Embryonic facial prominence (tissue), 1 donor: Measurements from ENCODE around the gene FBXL20.
"Not testable (repeated sequence)": the region's sequence is repeated elsewhere in the genome, so short reads cannot be mapped to it uniquely, and the experiment has no call there.

Experiments
- DNase-seq: peaks from one replicate; pipeline ENCODE4 v3.0.0-alpha.2; 2016; ENCODE audit errors: extremely low spot score

The FBXL20 gene

GRCh38 chr17:39250076-39250475, 151.3 kb downstream of the FBXL20 start:
- DNase-seq: not testable (repeated sequence)

- DNase-seq: no peak
These were observed 155.2 kb downstream of the FBXL20 start for GRCh38 chr17:39246274-39246673.

- peak; percentile 54 for DNase-seq
These were observed 156.5 kb downstream of the FBXL20 start for GRCh38 chr17:39244600-39245570.

- DNase-seq: no peak
These were observed 157.3 kb downstream of the FBXL20 start for GRCh38 chr17:39244016-39244599.

- DNase-seq: no peak
These were observed 158.3 kb downstream of the FBXL20 start for GRCh38 chr17:39243155-39243554.

GRCh38 chr17:39240631-39241030, 160.8 kb downstream of the FBXL20 start:
- DNase-seq: no peak

- DNase-seq: no peak
These were observed 161.6 kb downstream of the FBXL20 start for GRCh38 chr17:39239640-39240314.

- no peak for DNase-seq
These were observed 163.0 kb downstream of the FBXL20 start for GRCh38 chr17:39238311-39238972.

- no peak for DNase-seq
These were observed 163.8 kb downstream of the FBXL20 start for GRCh38 chr17:39237586-39237985.

- no peak for DNase-seq
These were observed 164.4 kb downstream of the FBXL20 start for GRCh38 chr17:39236981-39237441.

GRCh38 chr17:39236450-39236927, 164.9 kb downstream of the FBXL20 start:
- DNase-seq: no peak

- peak; percentile 46 for DNase-seq
These were observed 165.6 kb downstream of the FBXL20 start for GRCh38 chr17:39235555-39236449.

GRCh38 chr17:39231591-39232551, 169.6 kb downstream of the FBXL20 start:
- peak; percentile 42 for DNase-seq

GRCh38 chr17:39231091-39231561, 170.3 kb downstream of the FBXL20 start:
- DNase-seq: no peak

- DNase-seq: no peak
These were observed 171.1 kb downstream of the FBXL20 start for GRCh38 chr17:39230361-39230760.

- no peak for DNase-seq
These were observed 172.0 kb downstream of the FBXL20 start for GRCh38 chr17:39229274-39229913.

- no peak for DNase-seq
These were observed 174.0 kb downstream of the FBXL20 start for GRCh38 chr17:39227364-39227919.

- DNase-seq: peak; percentile 64
These were observed 175.3 kb downstream of the FBXL20 start for GRCh38 chr17:39225959-39226683.
